NK-92 (cell line): ENCODE data around the gene IL11RA.

Experiments used
- DNase-seq: peaks from one replicate; lab custom pipeline; 2025; ENCODE audit not compliant: unreplicated experiment; lab: John Stamatoyannopoulos, UW

The IL11RA gene

DNA sequence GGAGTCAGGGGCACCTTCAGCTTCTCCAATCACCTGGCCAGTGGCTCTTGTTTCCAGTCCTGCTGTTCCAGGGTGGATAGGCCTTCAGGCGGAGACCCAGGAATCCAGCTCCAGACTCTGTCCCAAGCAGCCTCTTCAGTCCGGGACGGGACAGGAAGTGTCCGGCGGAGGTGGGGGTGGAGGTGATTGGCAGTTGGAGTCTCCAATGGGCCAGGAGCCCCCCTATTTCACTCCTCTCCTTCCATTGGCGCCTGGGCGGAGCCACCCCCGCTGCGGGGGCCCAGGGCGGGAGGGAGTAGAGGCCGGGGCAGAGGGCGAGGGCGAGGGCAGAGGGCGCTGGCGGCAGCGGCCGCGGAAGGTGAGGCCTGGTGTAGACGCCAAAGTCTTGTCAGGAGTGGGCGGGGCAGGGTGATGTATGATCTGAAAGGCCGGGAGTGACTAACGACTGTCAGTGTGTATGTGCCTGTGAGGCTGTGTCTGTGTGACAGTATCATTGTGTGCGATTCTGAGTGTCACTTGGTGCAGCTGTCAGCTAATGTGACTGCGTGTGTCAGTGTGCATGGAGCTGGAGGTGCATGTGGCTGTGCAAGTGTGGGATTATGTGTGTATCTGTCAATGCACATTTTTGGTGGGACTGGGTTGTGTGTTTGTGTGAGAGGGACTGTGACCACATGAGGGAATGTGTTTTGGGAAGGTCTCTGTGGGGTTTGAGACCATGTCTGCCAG is at the start of gene IL11RA:
IL11RA (plus strand) TSS at position 310 of the 726 bp plus-strand sequence. CDS start 3,033 bp downstream, outside the sequence.
- DNase-seq, result no peak

- no peak for DNase-seq
These were observed 48.3 kb upstream of the IL11RA start for GRCh38 chr9:34603610-34604231.

DNA sequence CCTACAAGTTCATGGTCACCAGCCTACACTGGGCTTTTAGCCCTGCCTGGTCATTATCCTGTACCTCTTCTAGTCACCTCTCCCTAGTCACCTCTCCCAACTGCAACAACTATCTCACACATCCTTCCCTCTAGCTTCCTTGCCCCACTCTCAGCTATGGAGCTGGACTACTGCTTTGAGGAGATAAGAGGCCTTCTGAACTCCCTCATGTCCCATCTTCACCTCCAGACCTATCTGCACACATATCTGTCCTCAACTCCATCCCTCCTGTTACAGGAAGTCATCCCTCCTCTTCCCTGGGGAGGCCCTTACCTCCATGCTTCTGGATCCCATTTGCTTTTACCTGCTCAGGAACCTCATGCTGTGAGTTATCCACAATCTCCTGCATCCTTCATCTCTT is 45.8 kb upstream of the IL11RA start:
- no peak for DNase-seq

- DNase-seq, result no peak
These were observed 45.1 kb upstream of the IL11RA start for GRCh38 chr9:34606905-34607304.

GRCh38 chr9:34607331-34607730 is 44.7 kb upstream of the IL11RA start:
- no peak for DNase-seq

DNA sequence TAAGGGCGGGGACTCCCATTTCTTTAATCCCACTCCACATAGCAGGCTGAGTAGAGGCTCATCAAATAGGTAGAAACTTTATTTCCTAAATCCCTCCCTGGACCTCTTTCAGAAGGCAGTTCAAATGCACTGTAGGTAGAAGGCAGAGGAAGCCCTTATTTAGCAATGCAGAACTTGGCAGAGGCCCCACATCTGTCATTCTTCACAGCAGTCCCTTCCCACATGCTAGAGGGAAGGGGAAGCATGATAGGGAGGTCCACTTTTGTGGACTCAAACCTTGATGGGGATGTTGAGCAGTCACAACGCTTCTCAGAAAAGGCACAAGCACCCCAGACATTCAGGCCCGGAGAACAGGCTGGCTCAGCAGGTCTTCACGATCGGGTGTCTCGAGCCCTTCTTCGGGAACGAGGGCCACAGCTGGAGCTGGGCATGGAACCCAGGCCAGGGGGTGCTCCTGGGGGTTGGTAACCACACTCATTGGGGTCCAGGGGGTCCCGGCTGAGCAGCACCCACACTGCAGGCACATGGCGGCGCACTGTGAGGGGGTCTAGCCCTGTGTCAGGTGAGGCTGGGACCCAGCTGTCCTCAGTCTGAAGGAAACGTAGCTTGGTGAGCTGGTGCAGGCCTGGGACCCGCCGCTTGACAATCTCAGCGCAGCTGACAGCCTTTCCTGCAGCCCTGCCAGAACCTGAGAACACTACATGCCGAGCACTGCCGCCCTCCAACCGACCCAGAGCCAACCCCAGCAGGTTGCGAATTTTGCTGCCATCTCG is 41.4 kb upstream of the IL11RA start:
- DNase-seq, result no peak

DNA sequence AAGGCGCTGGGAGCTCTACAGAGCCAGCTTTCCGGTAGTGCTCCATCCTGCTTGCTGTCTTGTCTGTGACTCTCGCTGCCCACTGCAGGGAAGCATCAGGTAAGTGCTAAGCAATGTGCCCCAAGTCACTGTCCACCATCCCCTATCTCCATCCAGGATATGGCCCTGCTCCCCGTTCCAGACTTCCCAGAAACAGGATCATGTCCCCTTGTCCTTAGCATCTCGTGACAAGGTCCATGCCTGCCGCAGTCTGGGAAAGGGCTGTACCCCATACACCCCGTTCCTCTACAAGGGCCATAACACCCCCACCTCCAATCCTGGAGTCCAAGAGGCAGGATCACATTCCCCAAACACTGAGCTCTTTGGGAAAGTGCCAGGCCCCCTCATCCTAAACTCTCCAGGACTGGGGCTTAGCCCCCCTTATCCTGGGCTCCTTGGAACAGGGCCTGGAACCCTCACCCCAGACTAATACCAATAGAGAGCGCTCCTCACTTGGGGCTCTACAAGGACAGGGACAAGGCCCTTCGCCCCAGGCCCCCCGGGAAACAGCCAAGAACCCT is 40.7 kb upstream of the IL11RA start:
- DNase-seq, result no peak

- DNase-seq, result no peak
These were observed 39.9 kb upstream of the IL11RA start, which contains the start of gene RPP25L for GRCh38 chr9:34611811-34612787. Gene RPP25L, minus strand, starts transcription at chr9:34612097. Its CDS starts 801 bp downstream, at chr9:34611296.

DNA sequence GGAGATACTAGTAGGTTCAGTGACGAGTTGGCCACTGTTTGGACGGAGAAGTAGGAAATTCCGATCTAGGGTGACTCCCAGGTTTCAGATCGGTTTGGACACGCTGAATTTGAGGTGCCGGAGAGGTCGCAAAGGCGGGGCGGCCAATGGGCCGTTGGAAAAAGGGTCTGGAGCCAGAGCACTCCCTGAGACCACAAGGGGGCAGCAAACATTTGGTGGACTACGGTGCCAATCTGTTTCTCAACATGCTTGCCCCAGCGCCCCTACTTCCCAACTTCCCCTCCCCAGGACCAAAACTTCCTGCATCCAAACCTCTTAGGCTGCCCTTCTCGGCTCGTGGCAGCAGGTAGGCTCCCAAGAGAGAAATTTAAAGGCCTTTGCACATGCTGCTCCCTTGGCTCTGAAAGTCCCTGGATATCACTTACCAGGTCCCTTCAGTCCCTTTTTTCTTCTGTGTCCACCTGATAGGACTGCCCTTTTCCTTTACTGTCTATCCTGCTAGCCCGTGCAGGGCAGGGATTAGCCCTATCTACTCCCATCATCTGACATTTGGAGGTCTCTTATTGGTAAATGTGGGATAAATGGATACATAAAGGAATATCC is 39.1 kb upstream of the IL11RA start:
- DNase-seq, result no peak

DNA sequence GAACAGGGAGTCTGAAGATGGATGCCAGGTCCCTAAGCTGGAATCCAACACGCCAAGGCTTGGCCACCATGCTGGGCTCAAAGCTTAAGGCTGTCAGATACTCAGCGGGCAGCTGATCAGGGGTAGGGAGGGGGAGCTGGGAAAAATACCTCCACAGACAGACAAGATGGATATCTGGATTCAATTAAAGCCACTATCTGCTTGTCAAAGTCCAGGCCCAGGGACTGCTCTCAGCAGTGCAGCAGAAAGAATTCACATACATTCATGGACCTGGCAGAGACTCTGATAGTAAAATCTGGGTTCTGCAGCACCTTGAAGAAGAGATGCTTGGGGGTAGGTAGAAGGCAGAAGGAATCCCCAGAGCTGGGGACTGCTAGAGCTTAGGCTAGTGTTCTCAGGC is 36.9 kb upstream of the IL11RA start:
- DNase-seq, result no peak

GRCh38 chr9:34620061-34620994 is 31.7 kb upstream of the IL11RA start, which contains the start of gene DCTN3:
Gene DCTN3, minus strand, starts transcription at chr9:34620495. Its CDS starts 31 bp downstream, at chr9:34620464.
- peak; percentile 70 for DNase-seq

GRCh38 chr9:34623374-34624235 is 28.4 kb upstream of the IL11RA start:
- DNase-seq, result no peak

- DNase-seq, result no peak
These were observed 27.4 kb upstream of the IL11RA start for GRCh38 chr9:34624475-34625185.

DNA sequence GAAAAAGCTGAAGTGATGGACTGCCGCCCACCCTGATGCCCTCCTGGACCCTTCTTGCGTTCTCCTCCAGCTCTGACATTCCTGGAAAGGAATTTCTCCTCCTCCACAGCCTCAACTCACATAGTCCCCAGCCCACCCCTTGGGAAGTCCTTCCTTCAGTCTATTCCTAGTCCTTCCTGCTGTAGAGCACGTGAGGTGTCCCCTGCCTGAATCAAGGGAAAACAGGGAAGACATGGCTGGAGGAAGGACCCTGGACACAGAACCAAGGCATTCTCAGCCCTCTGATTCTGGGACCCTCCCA is 26.8 kb upstream of the IL11RA start:
- no peak for DNase-seq

DNA sequence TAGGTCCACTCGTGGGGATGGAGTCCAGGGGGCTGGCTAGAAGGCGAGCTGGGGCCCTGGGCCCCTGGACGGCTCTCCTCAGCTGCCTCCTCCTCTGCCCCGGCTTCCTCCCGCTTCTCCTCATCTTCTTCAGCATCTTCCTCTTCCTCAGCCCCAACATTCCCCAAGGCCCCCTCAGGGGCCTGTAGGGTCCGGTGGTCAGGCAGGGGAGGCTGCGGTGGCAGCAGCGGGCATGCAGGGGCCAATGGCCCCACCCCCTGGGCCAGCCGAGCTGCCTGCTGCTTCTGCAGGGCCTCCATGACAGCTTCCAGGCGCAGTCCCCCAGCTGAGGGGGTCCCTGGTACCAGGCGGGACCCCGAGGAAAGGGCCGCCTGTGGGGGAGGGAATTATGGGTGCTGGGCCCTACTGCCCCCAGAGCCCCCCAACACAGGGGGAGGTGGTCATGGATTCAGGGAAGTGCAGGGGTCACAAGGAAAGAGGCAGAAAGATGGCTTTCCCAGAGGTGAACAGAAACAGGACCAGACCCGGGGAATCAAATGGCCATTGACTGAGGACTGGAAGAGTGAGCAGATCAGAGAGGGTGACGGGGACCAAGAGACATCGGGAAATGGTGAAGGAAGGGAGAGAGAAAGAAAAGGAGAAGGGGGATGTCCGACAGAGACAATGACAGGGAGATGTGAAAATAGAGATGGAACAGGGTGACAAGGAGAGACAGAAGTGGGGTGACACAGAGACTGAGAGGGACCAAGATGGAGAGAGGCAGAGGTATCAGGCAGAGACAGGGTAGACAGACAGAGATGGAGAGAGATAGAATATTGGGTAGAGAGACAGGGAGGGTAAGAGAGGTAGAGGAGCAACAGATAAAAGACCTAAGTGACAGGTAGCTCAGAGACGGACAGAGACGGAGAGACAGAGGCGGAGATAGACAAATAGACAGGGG is 24.0 kb upstream of the IL11RA start:
- DNase-seq, result no peak
